IPS-11a (cell line): ENCODE results near the gene SAP25.
A peak's percentile ranks its signal among the peaks of the same experiment; 100 is the strongest.
"Not testable (repeated sequence)": the region's sequence is repeated elsewhere in the genome, so short reads cannot be mapped to it uniquely, and the experiment has no call there.

Experiments used
- H3K4me3 ChIP-seq: one replicate; pipeline ENCODE4 v1.5.1; 2013; ENCODE audit warnings: low read depth, low read length, control low read depth

The SAP25 gene

GRCh38 chr7:100576384-100576993 lies 2.8 kb upstream of the SAP25 start:
- H3K4me3 ChIP-seq, result no peak overlapping the region

GRCh38 chr7:100575746-100576383 lies 2.2 kb upstream of the SAP25 start:
- H3K4me3 ChIP-seq, result no peak overlapping the region

GRCh38 chr7:100575206-100575631 lies 1.5 kb upstream of the SAP25 start:
- H3K4me3 ChIP-seq, result no peak overlapping the region

- H3K4me3 ChIP-seq, result no peak overlapping the region
Measured at GRCh38 chr7:100574362-100575205, 884 bp upstream of the SAP25 start.

- no peak overlapping the region for H3K4me3 ChIP-seq
Measured at GRCh38 chr7:100572949-100573675, 588 bp downstream of the SAP25 start.

GRCh38 chr7:100572281-100572948 lies 1.3 kb downstream of the SAP25 start:
- H3K4me3 ChIP-seq, result no peak overlapping the region

GRCh38 chr7:100571829-100572116 lies 1.9 kb downstream of the SAP25 start:
- H3K4me3 ChIP-seq, result no peak overlapping the region

GRCh38 chr7:100570954-100571828 lies 2.5 kb downstream of the SAP25 start:
- no peak overlapping the region for H3K4me3 ChIP-seq

GRCh38 chr7:100568896-100569844 lies 4.5 kb downstream of the SAP25 start:
- peak overlapping the region; percentile 17 for H3K4me3 ChIP-seq

GRCh38 chr7:100568176-100568895 lies 5.4 kb downstream of the SAP25 start:
- H3K4me3 ChIP-seq, result no peak overlapping the region

- H3K4me3 ChIP-seq, result no peak overlapping the region
Measured at GRCh38 chr7:100567751-100568175, 5.9 kb downstream of the SAP25 start.

- H3K4me3 ChIP-seq, result no peak overlapping the region
Measured at GRCh38 chr7:100567031-100567730, 6.5 kb downstream of the SAP25 start.

- no peak overlapping the region for H3K4me3 ChIP-seq
Measured at GRCh38 chr7:100566018-100566531, 7.6 kb downstream of the SAP25 start.

- no peak overlapping the region for H3K4me3 ChIP-seq
Measured at GRCh38 chr7:100565133-100565571, 8.5 kb downstream of the SAP25 start.

- H3K4me3 ChIP-seq, result not testable (repeated sequence)
Measured at GRCh38 chr7:100564405-100564804, 9.3 kb downstream of the SAP25 start.

GRCh38 chr7:100563809-100564400 lies 9.8 kb downstream of the SAP25 start:
- no peak overlapping the region for H3K4me3 ChIP-seq

GRCh38 chr7:100563100-100563564 lies 10.6 kb downstream of the SAP25 start:
- no peak overlapping the region for H3K4me3 ChIP-seq
